Liver (tissue), 9 donors: ENCODE data around the gene CCDC187. TPM values are rescaled to one million over a fixed set of nuclear protein-coding genes. Genes with fewer than 3 reads are reported as not detected.
"Not testable (repeated sequence)": the region's sequence is repeated elsewhere in the genome, so short reads cannot be mapped to it uniquely, and the experiment has no call there.

Experiments used
- DNase-seq: peaks from one replicate; pipeline ENCODE4 v3.0.0-alpha.2; 2017; ENCODE audit warnings: low spot score
- H3K27ac ChIP-seq, 2 donors: one replicate each; pipeline ENCODE4 v1.7.0; 2013; ENCODE audit warnings: inconsistent platforms in 2 of 2, low read length in 2 of 2, control low read depth in 1 of 2, low read depth in 1 of 2, mild to moderate bottlenecking in 1 of 2
- H3K27me3 ChIP-seq, 4 donors: one replicate each; pipeline versions ENCODE4 v1.6.1 to v1.7.0; 2013; ENCODE audit warnings: low read length in 3 of 4, inconsistent platforms in 1 of 4, mild to moderate bottlenecking in 1 of 4, moderate library complexity in 1 of 4; ENCODE audit not compliant: control insufficient read depth in 4 of 4, insufficient read depth in 4 of 4
- H3K36me3 ChIP-seq, 4 donors: one replicate each; pipeline versions ENCODE4 v1.6.1 to v1.7.0; 2013; ENCODE audit warnings: low read length in 3 of 4, mild to moderate bottlenecking in 3 of 4, low read depth in 1 of 4, moderate library complexity in 1 of 4; ENCODE audit not compliant: control insufficient read depth in 4 of 4, insufficient read depth in 3 of 4
- H3K4me1 ChIP-seq, 4 donors: one replicate each; pipeline versions ENCODE4 v1.6.1 to v1.7.0; 2013; ENCODE audit warnings: low read length in 3 of 4, mild to moderate bottlenecking in 3 of 4, moderate library complexity in 1 of 4; ENCODE audit not compliant: control insufficient read depth in 4 of 4, insufficient read depth in 4 of 4
- H3K4me3 ChIP-seq, 3 donors: one replicate each; pipeline versions ENCODE4 v1.6.1 to v1.7.0; 2013; ENCODE audit warnings: low read length in 3 of 3, control low read depth in 1 of 3, low read depth in 1 of 3, mild to moderate bottlenecking in 1 of 3
- H3K9ac ChIP-seq, 2 donors: one replicate each; pipeline ENCODE4 v1.7.0; 2013; ENCODE audit warnings: low read length in 2 of 2, mild to moderate bottlenecking in 2 of 2, moderate library complexity in 2 of 2, control low read depth in 1 of 2, low read depth in 1 of 2
- H3K9me3 ChIP-seq, 4 donors: one replicate each; pipeline versions ENCODE4 v1.6.1 to v1.7.0; 2013; ENCODE audit warnings: low read length in 3 of 4; ENCODE audit not compliant: control insufficient read depth in 4 of 4
- ATF3 ChIP-seq: IDR thresholded peaks from 2 replicates; pipeline ENCODE4 v1.6.1; 2016; ENCODE audit warnings: antibody characterized with exemption
- CTCF ChIP-seq: fragments of 150-350 bp; IDR thresholded peaks from 2 replicates; pipeline ENCODE4 v1.5.1; 2017; ENCODE audit warnings: improper control_type of control experiment, low read depth, low read length; ENCODE audit not compliant: missing input control
- EGR1 ChIP-seq, 2 donors: IDR thresholded peaks; 2 replicates each; pipeline ENCODE4 v1.6.1; 2016 to 2018; ENCODE audit warnings: antibody characterized with exemption in 2 of 2, low read depth in 2 of 2
- FOXA2 ChIP-seq: IDR thresholded peaks from 2 replicates; pipeline ENCODE4 v1.6.1; 2016; ENCODE audit warnings: antibody characterized with exemption
- GABPA ChIP-seq, 2 donors: IDR thresholded peaks in 1 of 2; conservative IDR thresholded peaks in 1 of 2; 2 replicates each; pipeline ENCODE4 v1.6.1; 2016; ENCODE audit warnings: antibody characterized with exemption in 2 of 2, mild to moderate bottlenecking in 1 of 2, moderate library complexity in 1 of 2
- HNF4A ChIP-seq, 2 donors: conservative IDR thresholded peaks; 2 replicates each; pipeline ENCODE4 v1.6.1; 2016; ENCODE audit warnings: antibody characterized with exemption in 2 of 2, mild to moderate bottlenecking in 2 of 2
- JUND ChIP-seq, 2 donors: IDR thresholded peaks; 2 replicates each; pipeline ENCODE4 v1.6.1; 2016; ENCODE audit warnings: antibody characterized with exemption in 2 of 2
- NR2F2 ChIP-seq: IDR thresholded peaks from 2 replicates; pipeline ENCODE4 v1.6.1; 2016; ENCODE audit warnings: antibody characterized with exemption
- REST ChIP-seq: IDR thresholded peaks from 2 replicates; pipeline ENCODE4 v1.6.1; 2016; ENCODE audit warnings: antibody characterized with exemption, mild to moderate bottlenecking
- RXRA ChIP-seq, 2 donors: IDR thresholded peaks; 2 replicates each; pipeline ENCODE4 v1.6.1; 2017 to 2018; ENCODE audit warnings: antibody characterized with exemption in 2 of 2, mild to moderate bottlenecking in 1 of 2
- SP1 ChIP-seq: IDR thresholded peaks from 2 replicates; pipeline ENCODE4 v1.6.1; 2018; ENCODE audit warnings: antibody characterized with exemption, mild to moderate bottlenecking
- TAF1 ChIP-seq: conservative IDR thresholded peaks from 2 replicates; pipeline ENCODE4 v1.6.1; 2016; ENCODE audit warnings: antibody characterized with exemption, mild to moderate bottlenecking
- YY1 ChIP-seq: IDR thresholded peaks from 2 replicates; pipeline ENCODE4 v1.6.1; 2016; ENCODE audit warnings: antibody characterized with exemption, mild to moderate bottlenecking
- ZBTB33 ChIP-seq: IDR thresholded peaks from 2 replicates; pipeline ENCODE4 v1.6.1; 2016; ENCODE audit warnings: antibody characterized with exemption
- WGBS: extraction: QIAGEN DNeasy Blood & Tissue Kit; methylation state at CpG from one replicate; pipeline ENCODE4 v1.1.7; 2013; 5-methylcytosine and 5-hydroxymethylcytosine counted together
- polyA plus RNA-seq, 2 donors: library from polyadenylated mRNA; stranded (reverse) in 1 of 2; unstranded in 1 of 2; fragments of 200-250 nt in 1 of 2; fragments of >200 nt in 1 of 2; fragmentation: Nextera tagmentation in 1 of 2; extraction: Ambion mirVana in 1 of 2; gene quantifications; one replicate each; pipeline versions ENCODE4 v1.2.1 to v1.2.3, GENCODE V29; 2013 to 2015
- total RNA-seq, 2 donors: library from RNA; depleted of rRNA; stranded (reverse); fragments of >200 nt; gene quantifications; one replicate each; pipeline ENCODE4 v1.2.3, GENCODE V29; 2014
- donor health status: healthy.
- donor health status: healthy.
- donor health status: healthy.
- donor health status: healthy.
- donor health status: healthy.

CCDC187 gene
- total and polyA plus RNA-seq, 4 donors: 0.05 TPM; not detected in 3

- no peak for TF ChIP-seq REST
- no peak for TF ChIP-seq NR2F2
- TF ChIP-seq ATF3: no peak
- TF ChIP-seq HNF4A (conservative IDR thresholded peaks at IDR 0.05): no peak
- no peak for TF ChIP-seq GABPA (IDR thresholded peaks at IDR 0.05 in 1 of 2, conservative IDR thresholded peaks at IDR 0.05 in 1 of 2)
- no peak for TF ChIP-seq RXRA (IDR thresholded peaks at IDR 0.05)
- no peak for TF ChIP-seq EGR1 (IDR thresholded peaks at IDR 0.05; ENCODE audit: low read depth in 2 of 2)
Observed at GRCh38 chr9:136353088-136353487, 49.2 kb upstream of the CCDC187 start (continued).

- DNase-seq: no peak
- Histone ChIP-seq H3K9ac (no peak overlapping the region), H3K4me3 (no peak overlapping the region), H3K36me3 (no peaks in the 10 kb centered on the region), H3K27ac (no peak overlapping the region), H3K27me3 (no peaks in the 10 kb centered on the region), H3K9me3 (no peaks in the 10 kb centered on the region), H3K4me1 (peaks cover 0 to 5% (median 1%) of the 10 kb centered on the region in 4 donors)
- TF ChIP-seq YY1 (no peak), EGR1 (IDR thresholded peaks at IDR 0.05; ENCODE audit: low read depth in 2 of 2) (no peak), RXRA (IDR thresholded peaks at IDR 0.05) (no peak), HNF4A (conservative IDR thresholded peaks at IDR 0.05) (no peak), JUND (IDR thresholded peaks at IDR 0.05) (no peak), REST (no peak), SP1 (no peak), ATF3 (no peak), ZBTB33 (no peak), TAF1 (no peak), CTCF (no peak), FOXA2 (no peak)
- WGBS: 78% methylated on average over 16 of the region's 16 CpGs
Observed at GRCh38 chr9:136352682-136353081, 48.8 kb upstream of the CCDC187 start.

- 91% methylated on average over 16 of the region's 24 CpGs for WGBS
- H3K9ac ChIP-seq, DNase-seq, H3K27ac ChIP-seq, H3K27me3 ChIP-seq, H3K4me1 ChIP-seq, H3K36me3 ChIP-seq, H3K9me3 ChIP-seq, H3K4me3 ChIP-seq: not testable (repeated sequence)
Observed at GRCh38 chr9:136351868-136352267, 48.0 kb upstream of the CCDC187 start.
